Parathyroid adenoma (tissue), 2 donors: ENCODE results near the gene HIP1.

Experiments
- H2AFZ ChIP-seq: fragments of 300-600 bp; sonication (generic); one replicate; pipeline ENCODE4 v1.7.0; 2017; ENCODE audit warnings: antibody characterized with exemption, mild to moderate bottlenecking
- H3K27ac ChIP-seq: fragments of 300-600 bp; sonication (generic); one replicate; pipeline ENCODE4 v1.7.0; 2017
- H3K27me3 ChIP-seq: fragments of 300-600 bp; sonication (generic); one replicate; pipeline ENCODE4 v1.7.0; 2017; ENCODE audit warnings: low read length; ENCODE audit not compliant: control insufficient read depth, insufficient read depth
- H3K36me3 ChIP-seq: fragments of 300-600 bp; sonication (generic); one replicate; pipeline ENCODE4 v1.7.0; 2017; ENCODE audit warnings: low read length; ENCODE audit not compliant: control insufficient read depth, insufficient read depth
- H3K4me1 ChIP-seq: fragments of 300-600 bp; sonication (generic); one replicate; pipeline ENCODE4 v1.7.0; 2017; ENCODE audit warnings: control low read depth
- H3K4me2 ChIP-seq: fragments of 300-600 bp; sonication (generic); one replicate; pipeline ENCODE4 v1.7.0; 2017; ENCODE audit warnings: low read length
- H3K4me3 ChIP-seq: fragments of 300-600 bp; sonication (generic); one replicate; pipeline ENCODE4 v1.7.0; 2017; ENCODE audit warnings: low read depth, low read length
- H3K79me2 ChIP-seq: fragments of 300-600 bp; sonication (generic); one replicate; pipeline ENCODE4 v1.7.0; 2017; ENCODE audit warnings: control low read depth
- H3K9ac ChIP-seq: fragments of 300-600 bp; sonication (generic); one replicate; pipeline ENCODE4 v1.7.0; 2017; ENCODE audit warnings: mild to moderate bottlenecking
- H3K9me3 ChIP-seq: fragments of 300-600 bp; sonication (generic); one replicate; pipeline ENCODE4 v1.7.0; 2017; ENCODE audit warnings: low read length; ENCODE audit not compliant: control insufficient read depth
- TF ChIP-seq, protein P1 (sequence below): fragments of 300-600 bp; sonication (generic); IDR thresholded peaks from one replicate; pipeline ENCODE4 v1.7.0; 2017; ENCODE audit warnings: antibody characterized with exemption, mild to moderate bottlenecking
- donor health status: primary hyperparathyroidism.

The HIP1 gene

DNA sequence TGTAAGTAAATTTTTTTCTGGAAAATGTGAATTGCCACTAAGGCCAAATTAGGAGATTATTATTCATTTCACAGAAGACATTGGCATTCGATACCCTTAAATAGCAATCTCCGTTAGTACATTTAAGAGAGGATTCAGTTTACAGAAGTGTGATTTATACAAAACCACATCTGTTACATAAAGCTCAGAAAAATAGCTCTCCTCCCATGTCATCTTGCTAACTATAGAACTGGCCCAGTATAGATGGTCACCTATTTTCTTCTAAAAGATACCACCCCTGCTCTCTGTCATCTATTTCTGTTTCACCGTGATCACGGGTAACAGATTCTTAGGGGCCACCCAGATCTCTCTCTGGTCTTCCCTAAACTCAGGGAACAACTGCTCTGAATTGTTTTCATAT, 119.1 kb downstream of the HIP1 start:
- TF ChIP-seq, protein P1, sequence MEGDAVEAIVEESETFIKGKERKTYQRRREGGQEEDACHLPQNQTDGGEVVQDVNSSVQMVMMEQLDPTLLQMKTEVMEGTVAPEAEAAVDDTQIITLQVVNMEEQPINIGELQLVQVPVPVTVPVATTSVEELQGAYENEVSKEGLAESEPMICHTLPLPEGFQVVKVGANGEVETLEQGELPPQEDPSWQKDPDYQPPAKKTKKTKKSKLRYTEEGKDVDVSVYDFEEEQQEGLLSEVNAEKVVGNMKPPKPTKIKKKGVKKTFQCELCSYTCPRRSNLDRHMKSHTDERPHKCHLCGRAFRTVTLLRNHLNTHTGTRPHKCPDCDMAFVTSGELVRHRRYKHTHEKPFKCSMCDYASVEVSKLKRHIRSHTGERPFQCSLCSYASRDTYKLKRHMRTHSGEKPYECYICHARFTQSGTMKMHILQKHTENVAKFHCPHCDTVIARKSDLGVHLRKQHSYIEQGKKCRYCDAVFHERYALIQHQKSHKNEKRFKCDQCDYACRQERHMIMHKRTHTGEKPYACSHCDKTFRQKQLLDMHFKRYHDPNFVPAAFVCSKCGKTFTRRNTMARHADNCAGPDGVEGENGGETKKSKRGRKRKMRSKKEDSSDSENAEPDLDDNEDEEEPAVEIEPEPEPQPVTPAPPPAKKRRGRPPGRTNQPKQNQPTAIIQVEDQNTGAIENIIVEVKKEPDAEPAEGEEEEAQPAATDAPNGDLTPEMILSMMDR = no peak
- H3K9me3 ChIP-seq = no peaks in the 10 kb centered on the region

DNA sequence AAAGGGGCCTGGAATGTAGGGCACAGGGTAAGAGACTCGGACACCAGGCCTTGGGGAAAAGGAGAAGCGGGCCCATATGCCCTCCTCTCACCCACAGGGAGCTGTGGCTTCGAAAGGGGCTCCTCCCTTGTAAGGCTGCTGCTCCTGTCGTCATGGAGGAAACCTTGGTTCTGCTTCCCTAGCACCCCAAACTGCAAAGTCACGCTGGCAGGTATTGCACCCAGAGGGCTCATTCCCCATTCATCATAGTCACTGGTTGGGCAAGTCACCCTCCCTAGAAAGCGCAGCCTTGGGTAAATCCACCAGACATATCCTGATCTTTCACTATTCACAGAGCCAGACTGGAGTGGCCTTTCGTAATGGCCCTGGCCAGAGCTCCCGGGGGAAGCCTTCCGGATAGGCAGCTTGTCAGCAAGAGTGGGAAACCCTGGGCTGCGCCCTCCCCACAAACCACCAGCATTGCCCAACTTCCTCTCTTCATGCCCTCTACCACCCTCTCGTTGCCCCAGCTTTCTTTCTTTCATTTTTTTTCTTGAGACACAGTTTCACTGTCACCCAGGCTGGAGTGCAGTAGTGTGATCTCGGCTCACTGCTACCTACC, 121.0 kb downstream of the HIP1 start:
- Histone ChIP-seq H3K9me3 (no peaks in the 10 kb centered on the region), H2AFZ (no peak overlapping the region), H3K4me3 (no peak overlapping the region), H3K4me1 (no peaks in the 10 kb centered on the region), H3K27ac (no peak overlapping the region), H3K9ac (no peak overlapping the region), H3K79me2 (peaks cover 3% of the 10 kb centered on the region), H3K27me3 (no peaks in the 10 kb centered on the region), H3K4me2 (no peak overlapping the region), H3K36me3 (no peaks in the 10 kb centered on the region)
- TF ChIP-seq, protein P1 = no peak

More for the DNA sequence above, 119.1 kb downstream of the HIP1 start:
- H2AFZ ChIP-seq = no peak overlapping the region
- no peaks in the 10 kb centered on the region for H3K36me3 ChIP-seq
- no peaks in the 10 kb centered on the region for H3K27me3 ChIP-seq
- no peak overlapping the region for H3K9ac ChIP-seq
- peaks cover 3% of the 10 kb centered on the region for H3K79me2 ChIP-seq
- H3K4me2 ChIP-seq = no peak overlapping the region
- no peak overlapping the region for H3K4me3 ChIP-seq
- no peak overlapping the region for H3K27ac ChIP-seq
- H3K4me1 ChIP-seq = no peaks in the 10 kb centered on the region

DNA sequence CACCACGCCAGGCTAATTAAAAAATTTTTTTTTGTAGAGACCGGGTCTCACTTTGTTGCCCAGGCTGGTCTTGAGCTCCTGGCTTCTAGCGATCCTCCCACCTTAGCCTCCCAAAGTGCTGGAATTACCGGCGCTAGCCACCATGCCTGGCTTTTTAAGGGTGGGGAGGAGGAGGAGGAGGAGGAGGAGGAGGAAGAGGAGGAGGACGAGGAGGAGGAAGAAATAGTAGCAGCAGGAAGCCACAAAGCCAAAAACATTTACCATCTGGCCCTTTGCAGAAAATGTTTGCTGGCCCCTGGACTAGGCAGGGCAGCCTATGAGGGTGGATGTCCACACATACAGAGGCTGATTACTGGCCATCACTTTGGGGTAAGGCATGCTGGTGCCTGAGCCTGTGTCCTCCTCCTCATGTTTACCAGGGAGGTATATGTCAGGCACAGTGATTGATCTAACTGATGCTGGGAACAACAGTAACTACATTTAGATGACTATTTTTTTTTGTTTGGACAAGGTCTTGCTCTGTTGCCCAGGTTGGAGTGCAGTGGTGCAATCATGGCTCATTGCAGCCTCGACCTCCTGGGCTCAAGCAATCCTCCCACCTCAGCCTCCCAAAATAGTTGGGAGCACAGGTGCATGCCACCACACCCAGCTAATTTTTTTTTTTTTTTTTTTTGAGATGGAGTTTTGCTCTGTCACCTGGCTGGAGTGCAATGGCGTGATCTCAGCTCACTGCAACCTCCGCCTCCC, 122.1 kb downstream of the HIP1 start:
- no peaks in the 10 kb centered on the region for H3K27me3 ChIP-seq
- peaks cover 4% of the 10 kb centered on the region for H3K4me1 ChIP-seq
- H3K4me3 ChIP-seq = no peak overlapping the region
- H3K9me3 ChIP-seq = no peaks in the 10 kb centered on the region
- H3K79me2 ChIP-seq = peaks cover 3% of the 10 kb centered on the region
- no peaks in the 10 kb centered on the region for H3K36me3 ChIP-seq
- H3K27ac ChIP-seq = no peak overlapping the region
- TF ChIP-seq, protein P1 = no peak
- H3K9ac ChIP-seq = no peak overlapping the region
- no peak overlapping the region for H2AFZ ChIP-seq
- no peak overlapping the region for H3K4me2 ChIP-seq

DNA sequence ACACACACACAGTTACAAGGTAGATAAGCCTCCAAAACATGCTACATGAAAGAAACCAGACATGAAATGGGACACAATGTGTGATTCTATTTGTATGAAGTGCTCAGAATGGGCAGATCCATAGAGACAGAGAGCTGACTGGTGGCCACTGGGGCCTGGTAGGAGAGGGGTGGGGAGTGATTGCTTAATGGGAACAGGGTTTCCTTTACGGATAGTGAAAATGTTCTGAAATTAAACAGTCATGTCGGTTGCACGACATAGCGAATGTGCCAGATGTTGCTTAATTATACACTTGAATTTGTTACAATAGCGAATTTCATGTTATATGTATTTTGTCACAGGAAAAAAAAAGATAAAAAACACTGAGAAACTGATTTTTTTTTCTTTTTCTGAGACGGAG, 124.3 kb downstream of the HIP1 start:
- TF ChIP-seq, protein P1 = no peak
- Histone ChIP-seq H3K36me3 (no peaks in the 10 kb centered on the region), H3K4me1 (peaks cover 4% of the 10 kb centered on the region), H3K79me2 (no peaks in the 10 kb centered on the region), H3K27ac (no peak overlapping the region), H3K4me3 (no peak overlapping the region), H3K9ac (no peak overlapping the region), H3K9me3 (no peaks in the 10 kb centered on the region), H3K27me3 (no peaks in the 10 kb centered on the region), H2AFZ (no peak overlapping the region), H3K4me2 (no peak overlapping the region)
